HEK293 (cell line): ENCODE data around the gene ERGIC1.

Experiments used
- CTCF ChIA-PET: fragments of 350-600 bp; formaldehyde crosslinking; extraction: SDS; loops from one replicate; lab custom pipeline; 2021; ENCODE audit warnings: antibody characterized with exemption; lab: Yijun Ruan, JAX
- POLR2A ChIA-PET: fragments of 300-600 bp; formaldehyde crosslinking; extraction: SDS; loops from one replicate; lab custom pipeline; 2020; ENCODE audit warnings: antibody characterized with exemption, inconsistent platforms; lab: Yijun Ruan, JAX
- H3K27ac ChIP-seq: fragments of 200-500 bp; sonication (Bioruptor generic); 2 replicates; pipeline ENCODE4 v1.5.1; 2014; ENCODE audit warnings: low read depth, low read length, control low read depth, inconsistent platforms; ENCODE audit errors: extremely low read depth
- H3K36me3 ChIP-seq, 2 experiments: fragments of 200-500 bp in 1 of 2; sonication (Bioruptor generic) in 1 of 2; 1 replicate in 1 of 2; 2 replicates in 1 of 2; pipeline ENCODE4 v1.5.1; 2014 to 2017; ENCODE audit warnings: inconsistent platforms in 2 of 2, low read length in 2 of 2; ENCODE audit not compliant: control insufficient read depth in 2 of 2, insufficient read depth in 1 of 2
- H3K4me1 ChIP-seq: fragments of 200-500 bp; sonication (Bioruptor generic); 2 replicates; pipeline ENCODE4 v1.5.1; 2014; ENCODE audit warnings: mild to moderate bottlenecking, low read length, inconsistent platforms; ENCODE audit not compliant: control insufficient read depth, insufficient read depth
- H3K4me3 ChIP-seq: 2 replicates; pipeline ENCODE4 v1.5.1; 2011; ENCODE audit warnings: low read depth, mild to moderate bottlenecking, control low read depth, low read length, moderate library complexity
- H3K9me3 ChIP-seq: fragments of 200-500 bp; sonication (Bioruptor generic); 2 replicates; pipeline ENCODE4 v1.5.1; 2014; ENCODE audit warnings: low read depth, low read length, inconsistent platforms; ENCODE audit not compliant: control insufficient read depth, insufficient read depth
- GLI2 ChIP-seq: fragments of 450-650 bp; formaldehyde crosslinking; IDR thresholded peaks from 2 replicates; pipeline ENCODE4; 2017; ENCODE audit warnings: missing biosample characterization, missing genetic modification characterization, low read depth, borderline replicate concordance
- HOXC10 ChIP-seq: sonication (generic); formaldehyde crosslinking; IDR thresholded peaks from 2 replicates; pipeline ENCODE4 v1.8.1; 2023; ENCODE audit warnings: mild to moderate bottlenecking, missing genetic modification reagents
- INSM2 ChIP-seq: fragments of 450-650 bp; formaldehyde crosslinking; IDR thresholded peaks from 2 replicates; pipeline ENCODE4 v1.5.1; 2016; ENCODE audit warnings: missing biosample characterization, missing genetic modification characterization
- KLF17 ChIP-seq: fragments of 450-650 bp; formaldehyde crosslinking; IDR thresholded peaks from 2 replicates; pipeline ENCODE4 v1.5.1; 2016; ENCODE audit warnings: missing biosample characterization, missing genetic modification characterization
- KLF8 ChIP-seq: fragments of 450-650 bp; formaldehyde crosslinking; IDR thresholded peaks from 2 replicates; pipeline ENCODE4 v1.5.1; 2016; ENCODE audit warnings: missing biosample characterization, missing genetic modification characterization
- MYNN ChIP-seq: fragments of 450-650 bp; formaldehyde crosslinking; IDR thresholded peaks from 2 replicates; pipeline ENCODE4 v1.5.1; 2016; ENCODE audit warnings: missing biosample characterization, missing genetic modification characterization, borderline replicate concordance
- PRDM1 ChIP-seq: fragments of 450-650 bp; formaldehyde crosslinking; IDR thresholded peaks from 2 replicates; pipeline ENCODE4; 2016; ENCODE audit warnings: missing biosample characterization, missing genetic modification characterization
- PRDM6 ChIP-seq: fragments of 450-650 bp; formaldehyde crosslinking; IDR thresholded peaks from 2 replicates; pipeline ENCODE4 v1.5.1; 2017; ENCODE audit warnings: missing biosample characterization, missing genetic modification characterization
- REST ChIP-seq: fragments of 450-650 bp; formaldehyde crosslinking; IDR thresholded peaks from 2 replicates; pipeline ENCODE4 v1.5.1; 2016; ENCODE audit warnings: missing biosample characterization, missing genetic modification characterization
- SCRT1 ChIP-seq: fragments of 450-650 bp; formaldehyde crosslinking; IDR thresholded peaks from 2 replicates; pipeline ENCODE4 v1.5.1; 2016; ENCODE audit warnings: missing biosample characterization, missing genetic modification characterization, borderline replicate concordance
- ZBTB20 ChIP-seq: fragments of 450-650 bp; formaldehyde crosslinking; IDR thresholded peaks from 2 replicates; pipeline ENCODE4 v1.5.1; 2016; ENCODE audit warnings: missing biosample characterization, missing genetic modification characterization
- ZNF132 ChIP-seq: fragments of 450-650 bp; formaldehyde crosslinking; IDR thresholded peaks from 2 replicates; pipeline ENCODE4 v1.5.1; 2017; ENCODE audit warnings: missing biosample characterization, missing genetic modification characterization, borderline replicate concordance
- ZNF174 ChIP-seq: fragments of 450-650 bp; formaldehyde crosslinking; IDR thresholded peaks from 2 replicates; pipeline ENCODE4 v1.5.0; 2017; ENCODE audit warnings: missing biosample characterization, mild to moderate bottlenecking, missing genetic modification characterization
- ZNF223 ChIP-seq: fragments of 450-650 bp; formaldehyde crosslinking; IDR thresholded peaks from 2 replicates; pipeline ENCODE4 v1.5.1; 2016; ENCODE audit warnings: missing biosample characterization, missing genetic modification characterization
- ZNF350 ChIP-seq: fragments of 450-650 bp; formaldehyde crosslinking; IDR thresholded peaks from 2 replicates; pipeline ENCODE4 v1.5.0; 2017; ENCODE audit warnings: missing biosample characterization, mild to moderate bottlenecking, missing genetic modification characterization
- ZNF423 ChIP-seq: fragments of 450-650 bp; formaldehyde crosslinking; IDR thresholded peaks from 2 replicates; pipeline ENCODE4 v1.5.1; 2016; ENCODE audit warnings: missing biosample characterization, missing genetic modification characterization
- ZNF426 ChIP-seq: fragments of 450-650 bp; formaldehyde crosslinking; IDR thresholded peaks from 2 replicates; pipeline ENCODE4 v1.5.1; 2017; ENCODE audit warnings: missing biosample characterization, missing genetic modification characterization, mild to moderate bottlenecking, inconsistent platforms, moderate library complexity
- ZNF585B ChIP-seq: fragments of 450-650 bp; formaldehyde crosslinking; IDR thresholded peaks from 2 replicates; pipeline ENCODE4 v1.5.1; 2016; ENCODE audit warnings: missing biosample characterization, missing genetic modification characterization
- ZNF626 ChIP-seq: fragments of 450-650 bp; sonication (Bioruptor Pico); formaldehyde crosslinking; IDR thresholded peaks from 2 replicates; pipeline ENCODE4 v1.5.1; 2018; ENCODE audit warnings: missing biosample characterization, missing genetic modification characterization, inconsistent platforms
- ZNF843 ChIP-seq: fragments of 450-650 bp; formaldehyde crosslinking; IDR thresholded peaks from 2 replicates; pipeline ENCODE4 v1.5.1; 2016; ENCODE audit warnings: missing biosample characterization, missing genetic modification characterization
- TF ChIP-seq, protein P1 (sequence below): fragments of 450-650 bp; IDR thresholded peaks from 2 replicates; pipeline ENCODE4 v1.5.1; 2018; ENCODE audit warnings: missing biosample characterization, mild to moderate bottlenecking, missing genetic modification characterization

Gene ERGIC1

GRCh38 chr5:172805736-172806255, 28.3 kb upstream of the ERGIC1 start (continued):
- TF ChIP-seq, protein P1, sequence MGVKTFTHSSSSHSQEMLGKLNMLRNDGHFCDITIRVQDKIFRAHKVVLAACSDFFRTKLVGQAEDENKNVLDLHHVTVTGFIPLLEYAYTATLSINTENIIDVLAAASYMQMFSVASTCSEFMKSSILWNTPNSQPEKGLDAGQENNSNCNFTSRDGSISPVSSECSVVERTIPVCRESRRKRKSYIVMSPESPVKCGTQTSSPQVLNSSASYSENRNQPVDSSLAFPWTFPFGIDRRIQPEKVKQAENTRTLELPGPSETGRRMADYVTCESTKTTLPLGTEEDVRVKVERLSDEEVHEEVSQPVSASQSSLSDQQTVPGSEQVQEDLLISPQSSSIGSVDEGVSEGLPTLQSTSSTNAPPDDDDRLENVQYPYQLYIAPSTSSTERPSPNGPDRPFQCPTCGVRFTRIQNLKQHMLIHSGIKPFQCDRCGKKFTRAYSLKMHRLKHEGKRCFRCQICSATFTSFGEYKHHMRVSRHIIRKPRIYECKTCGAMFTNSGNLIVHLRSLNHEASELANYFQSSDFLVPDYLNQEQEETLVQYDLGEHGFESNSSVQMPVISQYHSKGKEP (tag by site-specific recombination): no peak
- TF ChIP-seq ZNF350 (tag by site-specific recombination) (no peak), PRDM6 (tag by site-specific recombination) (no peak), ZNF174 (tag by site-specific recombination) (no peak), ZBTB20 (tag by site-specific recombination) (no peak), ZNF426 (no peak), HOXC10 (CRISPR knock-in tag) (no peak), REST (tag by site-specific recombination) (no peak), ZNF626 (no peak)

GRCh38 chr5:172806897-172807672, 27.0 kb upstream of the ERGIC1 start:
- Histone ChIP-seq H3K36me3 (no peaks in the 10 kb centered on the region), H3K4me3 (no peak overlapping the region), H3K9me3 (no peaks in the 10 kb centered on the region), H3K4me1 (no peaks in the 10 kb centered on the region), H3K27ac (no peak overlapping the region)
- POLR2A ChIA-PET: interaction anchor here (0.6 kb wide), 5 partner anchors 10 to 650 kb away, joined by 3 to 6 read pairs (median 3); no protein-coding TSS in a partner anchor
- CTCF ChIA-PET: no interaction called here
- no peak for TF ChIP-seq ZNF223 (tag by site-specific recombination)
- TF ChIP-seq KLF17 (tag by site-specific recombination): 0 out of 2 replicates have a peak, but pooled peaks have one; percentile 47

GRCh38 chr5:172807766-172808311, 26.2 kb upstream of the ERGIC1 start:
- H3K4me3 ChIP-seq: no peak overlapping the region
- POLR2A ChIA-PET: interaction anchor here (0.6 kb wide), 3 partner anchors 36 to 649 kb away, joined by 3 read pairs; no protein-coding TSS in a partner anchor
- H3K27ac ChIP-seq: no peak overlapping the region
- H3K4me1 ChIP-seq: no peaks in the 10 kb centered on the region
- CTCF ChIA-PET: no interaction called here
- H3K9me3 ChIP-seq: no peaks in the 10 kb centered on the region
- H3K36me3 ChIP-seq: no peaks in the 10 kb centered on the region
- TF ChIP-seq SCRT1 (tag by site-specific recombination): no peak
- no peak for TF ChIP-seq ZNF843
- no peak for TF ChIP-seq ZNF585B (tag by site-specific recombination)
- no peak for TF ChIP-seq INSM2 (tag by site-specific recombination)
- no peak for TF ChIP-seq ZNF423
- no peak for TF ChIP-seq KLF8 (tag by site-specific recombination)
- no peak for TF ChIP-seq PRDM1 (tag by site-specific recombination)
- no peak for TF ChIP-seq GLI2 (tag by site-specific recombination)
- TF ChIP-seq ZNF132 (tag by site-specific recombination): no peak
- TF ChIP-seq MYNN (tag by site-specific recombination): no peak
